Liver (tissue), 9 donors: ENCODE measurements around the gene SCGB3A1. TPM values are rescaled to one million over a fixed set of nuclear protein-coding genes. Genes with fewer than 3 reads are reported as not detected.

Experiments
- DNase-seq: peaks from one replicate; pipeline ENCODE4 v3.0.0-alpha.2; 2017; ENCODE audit warnings: low spot score
- H3K27ac ChIP-seq, 2 donors: one replicate each; pipeline ENCODE4 v1.7.0; 2013; ENCODE audit warnings: inconsistent platforms in 2 of 2, low read length in 2 of 2, control low read depth in 1 of 2, low read depth in 1 of 2, mild to moderate bottlenecking in 1 of 2
- H3K27me3 ChIP-seq, 4 donors: one replicate each; pipeline versions ENCODE4 v1.6.1 to v1.7.0; 2013; ENCODE audit warnings: low read length in 3 of 4, inconsistent platforms in 1 of 4, mild to moderate bottlenecking in 1 of 4, moderate library complexity in 1 of 4; ENCODE audit not compliant: control insufficient read depth in 4 of 4, insufficient read depth in 4 of 4
- H3K36me3 ChIP-seq, 4 donors: one replicate each; pipeline versions ENCODE4 v1.6.1 to v1.7.0; 2013; ENCODE audit warnings: low read length in 3 of 4, mild to moderate bottlenecking in 3 of 4, low read depth in 1 of 4, moderate library complexity in 1 of 4; ENCODE audit not compliant: control insufficient read depth in 4 of 4, insufficient read depth in 3 of 4
- H3K4me1 ChIP-seq, 4 donors: one replicate each; pipeline versions ENCODE4 v1.6.1 to v1.7.0; 2013; ENCODE audit warnings: low read length in 3 of 4, mild to moderate bottlenecking in 3 of 4, moderate library complexity in 1 of 4; ENCODE audit not compliant: control insufficient read depth in 4 of 4, insufficient read depth in 4 of 4
- H3K4me3 ChIP-seq, 3 donors: one replicate each; pipeline versions ENCODE4 v1.6.1 to v1.7.0; 2013; ENCODE audit warnings: low read length in 3 of 3, control low read depth in 1 of 3, low read depth in 1 of 3, mild to moderate bottlenecking in 1 of 3
- H3K9ac ChIP-seq, 2 donors: one replicate each; pipeline ENCODE4 v1.7.0; 2013; ENCODE audit warnings: low read length in 2 of 2, mild to moderate bottlenecking in 2 of 2, moderate library complexity in 2 of 2, control low read depth in 1 of 2, low read depth in 1 of 2
- H3K9me3 ChIP-seq, 4 donors: one replicate each; pipeline versions ENCODE4 v1.6.1 to v1.7.0; 2013; ENCODE audit warnings: low read length in 3 of 4; ENCODE audit not compliant: control insufficient read depth in 4 of 4
- ATF3 ChIP-seq: IDR thresholded peaks from 2 replicates; pipeline ENCODE4 v1.6.1; 2016; ENCODE audit warnings: antibody characterized with exemption
- CTCF ChIP-seq: fragments of 150-350 bp; IDR thresholded peaks from 2 replicates; pipeline ENCODE4 v1.5.1; 2017; ENCODE audit warnings: improper control_type of control experiment, low read depth, low read length; ENCODE audit not compliant: missing input control
- EGR1 ChIP-seq, 2 donors: IDR thresholded peaks; 2 replicates each; pipeline ENCODE4 v1.6.1; 2016 to 2018; ENCODE audit warnings: antibody characterized with exemption in 2 of 2, low read depth in 2 of 2
- FOXA1 ChIP-seq: IDR thresholded peaks from 2 replicates; pipeline ENCODE4 v1.6.1; 2016; ENCODE audit warnings: antibody characterized with exemption
- FOXA2 ChIP-seq: IDR thresholded peaks from 2 replicates; pipeline ENCODE4 v1.6.1; 2016; ENCODE audit warnings: antibody characterized with exemption
- GABPA ChIP-seq, 2 donors: IDR thresholded peaks in 1 of 2; conservative IDR thresholded peaks in 1 of 2; 2 replicates each; pipeline ENCODE4 v1.6.1; 2016; ENCODE audit warnings: antibody characterized with exemption in 2 of 2, mild to moderate bottlenecking in 1 of 2, moderate library complexity in 1 of 2
- HNF4A ChIP-seq, 2 donors: conservative IDR thresholded peaks; 2 replicates each; pipeline ENCODE4 v1.6.1; 2016; ENCODE audit warnings: antibody characterized with exemption in 2 of 2, mild to moderate bottlenecking in 2 of 2
- HNF4G ChIP-seq: IDR thresholded peaks from 2 replicates; pipeline ENCODE4 v1.6.1; 2016; ENCODE audit warnings: antibody characterized with exemption
- JUND ChIP-seq, 2 donors: IDR thresholded peaks; 2 replicates each; pipeline ENCODE4 v1.6.1; 2016; ENCODE audit warnings: antibody characterized with exemption in 2 of 2
- MAX ChIP-seq: IDR thresholded peaks from 2 replicates; pipeline ENCODE4 v1.6.1; 2016; ENCODE audit warnings: antibody characterized with exemption
- NR2F2 ChIP-seq: IDR thresholded peaks from 2 replicates; pipeline ENCODE4 v1.6.1; 2016; ENCODE audit warnings: antibody characterized with exemption
- RAD21 ChIP-seq, 2 donors: IDR thresholded peaks; 2 replicates each; pipeline ENCODE4 v1.6.1; 2016; ENCODE audit warnings: antibody characterized with exemption in 2 of 2, mild to moderate bottlenecking in 2 of 2
- REST ChIP-seq: IDR thresholded peaks from 2 replicates; pipeline ENCODE4 v1.6.1; 2016; ENCODE audit warnings: antibody characterized with exemption, mild to moderate bottlenecking
- RXRA ChIP-seq, 2 donors: IDR thresholded peaks; 2 replicates each; pipeline ENCODE4 v1.6.1; 2017 to 2018; ENCODE audit warnings: antibody characterized with exemption in 2 of 2, mild to moderate bottlenecking in 1 of 2
- SP1 ChIP-seq: IDR thresholded peaks from 2 replicates; pipeline ENCODE4 v1.6.1; 2018; ENCODE audit warnings: antibody characterized with exemption, mild to moderate bottlenecking
- WGBS: extraction: QIAGEN DNeasy Blood & Tissue Kit; methylation state at CpG from one replicate; pipeline ENCODE4 v1.1.7; 2013; 5-methylcytosine and 5-hydroxymethylcytosine counted together
- polyA plus RNA-seq, 2 donors: library from polyadenylated mRNA; stranded (reverse) in 1 of 2; unstranded in 1 of 2; fragments of 200-250 nt in 1 of 2; fragments of >200 nt in 1 of 2; fragmentation: Nextera tagmentation in 1 of 2; extraction: Ambion mirVana in 1 of 2; gene quantifications; one replicate each; pipeline versions ENCODE4 v1.2.1 to v1.2.3, GENCODE V29; 2013 to 2015
- total RNA-seq, 2 donors: library from RNA; depleted of rRNA; stranded (reverse); fragments of >200 nt; gene quantifications; one replicate each; pipeline ENCODE4 v1.2.3, GENCODE V29; 2014
- donor health status: healthy.
- donor health status: healthy.
- donor health status: healthy.
- donor health status: healthy.
- donor health status: healthy.

The SCGB3A1 gene
- total and polyA plus RNA-seq, 4 donors: 1.5 TPM; not detected in 2

GRCh38 chr5:180592176-180592575, 877 bp upstream of the SCGB3A1 start:
- Histone ChIP-seq H3K9me3 (no peaks in the 10 kb centered on the region), H3K4me3 (no peak overlapping the region), H3K27me3 (peaks cover 0 to 8% (median 0%) of the 10 kb centered on the region in 4 donors), H3K9ac (no peak overlapping the region), H3K4me1 (peaks cover 5 to 27% (median 17%) of the 10 kb centered on the region in 4 donors), H3K27ac (no peak overlapping the region), H3K36me3 (no peaks in the 10 kb centered on the region)
- no peak for DNase-seq
- TF ChIP-seq RAD21 (IDR thresholded peaks at IDR 0.05) (no peak), SP1 (no peak), NR2F2 (no peak), FOXA1 (no peak), MAX (no peak), FOXA2 (no peak), RXRA (IDR thresholded peaks at IDR 0.05) (no peak), REST (no peak), EGR1 (IDR thresholded peaks at IDR 0.05; ENCODE audit: low read depth in 2 of 2) (no peak), HNF4A (conservative IDR thresholded peaks at IDR 0.05) (no peak), HNF4G (no peak), JUND (IDR thresholded peaks at IDR 0.05) (no peak)
- 78% methylated on average over 10 of the region's 10 CpGs for WGBS

- H3K27ac ChIP-seq: no peak overlapping the region
Measured at GRCh38 chr5:180590543-180591310, 572 bp downstream of the SCGB3A1 start.

More at GRCh38 chr5:180590543-180591310, 572 bp downstream of the SCGB3A1 start:
- Histone ChIP-seq H3K9me3 (no peaks in the 10 kb centered on the region), H3K9ac (no peak overlapping the region), H3K27me3 (peaks cover 0 to 8% (median 0%) of the 10 kb centered on the region in 4 donors), H3K4me1 (peaks cover 5 to 22% (median 14%) of the 10 kb centered on the region in 4 donors), H3K36me3 (no peaks in the 10 kb centered on the region), H3K4me3 (peak overlapping the region in 1 of 3 donors; percentile 20)
- no peak for DNase-seq
- 4% methylated on average over 63 of the region's 63 CpGs for WGBS
- no peak for TF ChIP-seq CTCF
- TF ChIP-seq HNF4A (conservative IDR thresholded peaks at IDR 0.05): no peak
- no peak for TF ChIP-seq ATF3
- no peak for TF ChIP-seq RAD21 (IDR thresholded peaks at IDR 0.05)
- TF ChIP-seq GABPA (IDR thresholded peaks at IDR 0.05 in 1 of 2, conservative IDR thresholded peaks at IDR 0.05 in 1 of 2): no peak
- TF ChIP-seq RXRA (IDR thresholded peaks at IDR 0.05): no peak
- TF ChIP-seq JUND (IDR thresholded peaks at IDR 0.05): no peak
- no peak for TF ChIP-seq MAX
- TF ChIP-seq SP1: no peak
- no peak for TF ChIP-seq NR2F2
- no peak for TF ChIP-seq HNF4G
- TF ChIP-seq EGR1 (IDR thresholded peaks at IDR 0.05; ENCODE audit: low read depth in 2 of 2): no peak
- no peak for TF ChIP-seq FOXA2
- no peak for TF ChIP-seq REST
- TF ChIP-seq FOXA1: no peak
